ENCODE measurements around the gene ZMYM3.

The ZMYM3 gene

DNA sequence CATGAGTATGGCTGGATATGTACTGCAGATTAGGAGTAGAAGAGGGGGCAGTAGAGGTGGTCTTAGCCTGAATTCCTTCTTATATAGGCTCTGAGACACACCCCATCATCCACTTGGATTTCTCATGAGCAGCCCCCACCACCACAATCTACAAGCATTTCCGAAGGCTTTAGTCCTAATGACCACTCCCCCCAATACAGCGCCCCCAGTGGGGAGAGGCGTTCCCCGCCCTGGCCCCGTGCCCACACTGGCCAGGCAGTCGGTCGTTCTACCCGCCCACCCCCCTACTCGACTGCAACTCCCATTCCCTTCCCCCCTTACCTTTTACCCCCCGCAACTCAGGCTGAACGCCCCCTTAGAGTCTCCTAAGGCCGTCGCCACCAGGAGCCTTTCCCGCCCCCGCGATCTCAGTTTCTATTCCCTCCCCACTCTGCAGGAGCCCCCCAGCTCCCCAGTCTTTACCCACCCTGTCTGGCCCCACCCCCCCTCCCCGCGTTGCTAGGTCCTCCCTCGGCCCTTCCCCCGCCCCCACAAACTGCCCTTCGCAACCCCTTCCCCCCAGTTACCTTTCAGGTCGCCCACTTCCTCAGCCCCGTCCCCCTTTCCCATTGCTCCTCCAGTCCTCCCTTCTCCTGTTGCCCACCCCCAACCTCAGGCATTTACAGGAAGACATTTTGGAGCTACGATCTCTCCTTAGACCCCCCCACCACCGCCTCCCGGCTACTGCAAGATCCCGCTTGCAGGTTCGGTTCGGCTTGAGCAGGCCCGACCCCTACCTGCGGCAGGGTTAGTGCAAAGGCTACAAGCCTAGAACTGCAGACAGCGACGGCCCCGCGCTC is 468 bp downstream of the ZMYM3 start:
- DNase-seq (ENCODE audit: low read depth) = no peak

- no peak for DNase-seq (ENCODE audit: low read depth)
Observed at GRCh38 chrX:71252221-71252620, 1.7 kb downstream of the ZMYM3 start.

DNA sequence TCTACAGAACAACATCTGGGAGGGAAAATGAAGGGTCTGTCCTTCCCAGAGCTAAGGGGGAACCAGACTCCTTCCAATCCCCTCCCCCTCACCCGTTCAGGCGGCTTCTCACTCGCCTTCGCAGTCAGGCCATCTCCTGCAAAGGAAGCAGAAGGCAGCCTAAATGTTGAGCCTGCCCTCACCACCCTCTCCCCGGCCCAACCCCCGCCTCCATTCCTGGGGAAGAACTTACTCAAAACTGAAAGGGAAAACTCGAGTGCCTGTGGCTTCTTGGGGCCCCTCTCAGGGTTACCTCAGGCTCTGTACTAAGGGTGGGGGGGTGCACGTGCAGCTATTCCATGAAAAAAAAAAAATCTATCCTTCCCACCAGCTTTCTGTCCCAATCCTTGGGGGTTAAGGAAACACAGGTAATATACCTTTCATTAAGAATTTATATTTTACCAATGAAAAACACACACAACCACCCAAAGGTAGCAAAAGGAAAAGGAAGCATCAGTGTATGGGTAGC is 2.4 kb downstream of the ZMYM3 start:
- DNase-seq (ENCODE audit: low read depth) = no peak

GRCh38 chrX:71250841-71251240 is 3.1 kb downstream of the ZMYM3 start:
- no peak for DNase-seq (ENCODE audit: low read depth)

DNA sequence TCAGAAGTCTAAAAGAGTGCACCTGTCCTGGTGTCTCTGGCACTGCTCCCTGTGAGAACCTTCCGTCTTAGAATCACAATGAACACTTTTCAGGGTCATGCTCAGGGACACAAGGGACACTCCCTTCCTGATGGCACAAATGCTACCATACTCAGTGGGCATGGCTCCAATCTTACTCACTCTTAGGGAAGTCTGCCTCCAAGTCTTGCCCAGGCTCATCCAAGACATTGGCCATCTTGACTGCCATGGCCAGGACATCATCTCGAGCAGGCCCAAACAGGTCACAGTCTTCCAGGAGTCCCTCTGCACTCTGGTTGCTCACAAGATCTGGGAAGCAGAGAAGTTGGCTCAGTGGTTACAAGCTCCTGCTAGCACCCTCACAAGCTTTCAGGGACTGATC is 8.8 kb downstream of the ZMYM3 start:
- DNase-seq (ENCODE audit: low read depth) = no peak

- DNase-seq (ENCODE audit: low read depth) = no peak
Observed at GRCh38 chrX:71244359-71245128, 9.4 kb downstream of the ZMYM3 start.

GRCh38 chrX:71241301-71241700 is 12.6 kb downstream of the ZMYM3 start:
- DNase-seq (ENCODE audit: low read depth) = no peak

DNA sequence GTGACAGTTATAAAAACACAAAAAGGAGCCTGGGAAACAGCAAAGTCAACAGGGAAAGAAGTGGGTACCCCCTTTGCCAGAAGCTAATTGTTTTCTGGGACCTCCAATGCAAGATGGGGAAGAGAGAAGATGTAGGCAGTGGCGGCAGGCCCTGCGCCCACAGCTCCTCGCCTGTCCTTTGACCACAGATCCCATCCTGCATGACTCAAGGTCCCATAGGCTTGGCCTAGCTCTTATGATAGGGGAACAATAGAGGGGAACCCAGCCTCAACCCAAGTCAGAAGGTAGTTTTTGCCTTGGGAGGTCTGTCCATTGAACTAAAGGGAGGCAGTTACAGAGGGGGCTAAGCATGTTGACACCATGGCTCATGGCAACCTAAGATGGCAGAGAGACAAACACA is 14.2 kb downstream of the ZMYM3 start:
- no peak for DNase-seq (ENCODE audit: low read depth)

- DNase-seq (ENCODE audit: low read depth) = no peak
Observed at GRCh38 chrX:71236836-71237235, 17.1 kb downstream of the ZMYM3 start.

DNA sequence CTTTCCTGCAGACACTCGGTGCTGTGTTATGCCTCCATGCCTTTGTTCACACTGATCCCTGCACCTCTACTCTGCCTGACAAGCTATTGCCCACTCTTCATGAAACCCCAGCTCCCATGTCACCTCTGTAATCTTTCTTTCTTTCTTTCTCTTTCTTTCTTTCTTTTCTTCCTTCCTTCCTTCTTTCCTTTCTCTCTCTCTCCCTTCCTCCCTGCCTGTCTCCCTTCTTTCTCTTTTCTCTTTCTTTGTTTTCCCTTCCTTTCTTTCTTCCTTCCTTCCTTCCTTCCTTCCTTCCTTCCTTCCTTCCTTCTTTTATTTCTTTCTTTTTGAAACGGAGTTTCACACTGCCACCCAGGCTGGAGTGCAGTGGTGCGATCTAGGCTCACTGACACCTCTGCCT is 18.5 kb downstream of the ZMYM3 start:
- no peak for DNase-seq (ENCODE audit: low read depth)

DNA sequence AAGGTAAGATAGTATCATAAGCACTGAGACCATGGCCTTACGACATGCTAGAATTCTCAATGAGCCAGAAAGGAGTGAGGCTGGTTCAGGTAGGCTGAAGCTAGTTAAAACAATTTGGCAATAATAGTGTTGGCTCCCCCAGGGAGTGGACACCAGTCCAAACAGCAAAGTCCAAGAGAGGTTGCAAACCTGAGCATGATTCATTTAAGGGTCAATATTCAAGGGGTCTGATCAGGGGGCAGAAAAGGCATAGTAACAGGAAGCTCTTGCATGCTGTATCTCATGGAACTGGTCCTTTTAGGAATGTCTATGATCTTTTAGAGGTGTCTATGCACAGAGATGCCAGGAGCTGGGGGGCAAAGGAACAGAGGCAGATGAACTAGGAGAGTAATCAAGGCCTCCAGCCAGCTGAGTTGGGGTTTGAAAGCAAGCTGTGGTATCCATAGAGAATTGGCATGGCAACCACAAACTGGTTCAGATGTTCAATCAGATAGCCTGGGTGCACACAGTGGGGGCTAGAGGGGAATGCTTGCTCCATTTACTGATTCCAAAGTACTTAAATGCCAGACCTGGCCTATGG is 25.8 kb downstream of the ZMYM3 start:
- DNase-seq (ENCODE audit: low read depth) = no peak

DNA sequence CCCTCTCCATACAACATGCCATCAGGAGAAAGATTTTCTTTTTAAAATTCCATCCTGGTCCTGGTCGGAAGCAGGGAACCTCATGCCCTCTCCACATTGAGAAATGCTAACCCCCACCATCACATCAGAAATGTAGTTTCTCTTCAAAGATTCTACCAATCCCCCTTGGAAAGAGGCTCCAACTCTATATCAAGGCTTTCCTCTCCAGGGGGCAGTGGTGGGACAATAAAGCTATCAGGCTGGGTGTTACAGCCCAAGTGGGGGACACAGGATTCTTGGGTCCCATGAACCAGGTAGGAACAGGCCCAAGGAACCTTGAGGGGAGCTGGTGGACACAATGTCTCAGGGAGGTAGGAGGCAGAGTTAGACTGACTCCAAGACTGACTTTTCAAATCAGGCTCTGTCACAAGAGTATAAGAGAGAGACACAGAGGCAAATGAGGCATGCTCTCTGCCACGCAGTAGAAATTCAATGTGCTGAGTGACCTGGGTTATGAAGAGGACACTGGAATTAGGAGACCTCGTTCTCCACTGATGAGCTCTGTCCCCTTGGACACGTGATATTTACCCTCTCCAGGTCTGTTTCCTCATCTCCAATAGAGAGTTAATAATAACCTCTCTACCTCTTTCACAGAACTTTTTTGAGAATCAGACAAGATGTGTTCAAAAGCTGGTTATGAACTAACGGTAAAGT is 26.4 kb downstream of the ZMYM3 start:
- DNase-seq (ENCODE audit: low read depth) = no peak

- DNase-seq (ENCODE audit: low read depth) = no peak
Observed at GRCh38 chrX:71225676-71226075, 28.3 kb downstream of the ZMYM3 start.

DNA sequence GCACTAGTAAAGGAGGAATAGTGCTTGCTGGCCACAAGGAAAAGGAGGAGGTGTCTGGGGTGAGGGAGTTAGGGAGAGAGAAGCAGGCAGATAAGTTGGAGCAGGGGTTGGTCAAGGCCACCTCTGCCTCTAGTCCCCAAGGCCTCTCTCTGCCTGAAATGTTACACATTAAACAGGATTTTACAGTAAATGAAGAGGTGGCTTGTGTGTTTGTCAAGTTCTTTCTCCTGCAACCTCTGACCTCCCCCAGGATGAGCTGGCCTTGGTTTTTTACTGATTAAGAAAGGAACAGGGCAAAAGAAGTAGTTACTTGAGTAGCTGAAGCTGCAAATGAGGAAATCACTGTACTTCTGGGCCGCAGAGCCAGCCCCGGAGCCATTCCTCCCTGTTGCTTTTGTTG is 28.9 kb downstream of the ZMYM3 start:
- no peak for DNase-seq (ENCODE audit: low read depth)

- no peak for DNase-seq (ENCODE audit: low read depth)
Observed at GRCh38 chrX:71224098-71224708, 29.7 kb downstream of the ZMYM3 start.

DNA sequence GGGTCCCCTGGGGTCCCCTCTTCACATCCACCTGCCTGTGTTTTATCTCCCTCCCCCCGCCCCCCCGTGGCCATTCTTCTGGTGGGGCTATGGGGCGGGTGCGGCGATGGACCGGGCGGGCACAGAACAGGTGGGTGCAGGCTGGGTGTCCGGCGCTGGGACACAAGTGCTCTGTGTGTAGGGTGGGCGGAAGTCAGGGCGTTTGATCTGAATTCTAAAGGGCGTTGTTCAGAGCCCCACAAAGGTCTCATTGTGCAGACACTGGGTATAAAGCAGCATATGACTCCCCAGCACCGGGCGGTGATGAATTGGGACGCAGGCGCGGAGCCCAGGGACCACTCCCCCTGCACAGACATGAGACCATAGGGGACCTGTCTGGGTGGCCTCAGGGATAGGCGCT is 31.0 kb downstream of the ZMYM3 start, which contains the start of gene GJB1:
GJB1 (plus strand) TSS at position 296 of the 400 bp plus-strand sequence. CDS start 484 bp downstream, outside the sequence.
- DNase-seq (ENCODE audit: low read depth) = no peak

DNA sequence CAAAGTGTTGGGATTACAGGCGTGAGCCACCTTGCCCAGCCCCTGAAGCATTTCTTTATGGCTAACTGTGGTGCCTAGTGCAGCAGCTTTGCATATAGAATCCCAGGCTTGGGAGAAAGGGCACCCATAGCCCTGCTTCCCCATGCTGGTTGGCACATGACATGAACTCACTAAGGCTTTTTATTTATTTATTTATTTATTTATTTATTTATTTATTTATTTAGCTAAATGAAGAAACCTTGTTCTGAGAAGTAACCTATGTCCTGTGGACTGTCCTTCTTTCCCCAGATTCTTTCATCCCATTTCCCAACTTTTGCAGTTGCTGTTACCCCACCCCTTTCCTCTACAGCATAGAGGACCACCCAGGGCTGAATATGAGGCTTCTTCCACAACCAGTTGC is 32.8 kb downstream of the ZMYM3 start:
- DNase-seq (ENCODE audit: low read depth) = no peak

- no peak for DNase-seq (ENCODE audit: low read depth)
Observed at GRCh38 chrX:71217298-71217697, 36.6 kb downstream of the ZMYM3 start.

GRCh38 chrX:71216485-71216884 is 37.5 kb downstream of the ZMYM3 start:
- no peak for DNase-seq (ENCODE audit: low read depth)

DNA sequence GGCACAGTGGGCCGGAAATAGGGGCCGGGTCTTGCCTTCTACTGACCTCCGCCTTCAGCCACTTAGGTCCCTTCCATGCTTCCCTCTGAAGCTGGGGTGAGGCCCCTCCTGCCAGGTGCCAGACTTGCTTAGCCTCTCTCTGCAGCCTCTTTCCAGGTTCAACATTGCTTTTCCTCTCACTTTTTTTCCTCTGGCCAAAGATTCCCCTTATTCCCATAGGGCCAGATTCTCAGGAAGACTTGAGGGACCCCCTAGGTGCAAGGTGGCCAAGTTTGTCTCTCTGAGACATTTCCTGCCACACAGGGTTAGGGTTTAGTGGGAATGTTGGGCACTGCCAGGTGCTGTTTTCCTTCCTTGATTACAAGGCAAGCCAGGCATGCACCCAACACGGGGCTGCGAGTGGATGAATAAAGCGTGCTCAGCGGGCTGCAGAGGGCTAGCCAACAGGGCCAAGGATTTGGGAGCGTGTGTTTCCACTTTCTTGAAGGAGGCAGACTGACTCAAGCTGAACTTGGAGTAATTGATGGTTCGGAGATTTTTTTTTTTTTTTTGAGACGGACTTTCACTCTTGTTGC is 38.5 kb downstream of the ZMYM3 start:
- no peak for DNase-seq (ENCODE audit: low read depth)

- no peak for DNase-seq (ENCODE audit: low read depth)
Observed at GRCh38 chrX:71214604-71215337, 39.2 kb downstream of the ZMYM3 start.

Measured in stimulated activated CD8-positive, alpha-beta memory T cell treated with anti-CD3 and anti-CD28 coated beads, Interleukin-12 subunit alpha, Interleukin-12 subunit beta, amount 100 ng/mL, for 1 hour (primary cell).